Activated B cell treated with CpG ODN at 0.5 μM for 24 hours (primary cell): Measurements from ENCODE around the gene PCSK5. TPM values are rescaled to one million over a fixed set of nuclear protein-coding genes. Genes with fewer than 3 reads are reported as not detected.

Source experiments
- ATAC-seq: fragments of 200-7000 bp; cut with Tn5 transposase; one replicate; pipeline ENCODE4 v1.10.0; 2021; ENCODE audit warnings: low read depth, mild to moderate bottlenecking, moderate library complexity
- CTCF ChIA-PET: fragments of 350-600 bp; sonication (Branson Sonifier 250); formaldehyde crosslinking; loops from one replicate; lab custom pipeline; 2021; ENCODE audit warnings: antibody characterized with exemption; lab: Charles Lee
- POLR2A ChIA-PET: fragments of 350-600 bp; sonication (Branson Sonifier 250); formaldehyde crosslinking; loops from one replicate; lab custom pipeline; 2021; ENCODE audit warnings: antibody characterized with exemption; lab: Charles Lee
- DNase-seq: peaks from one replicate; pipeline ENCODE4 v3.0.0; 2022
- H3K27ac Mint-ChIP-seq: one replicate; pipeline ENCODE4 v1.8.0; 2020; ENCODE audit warnings: mixed read lengths
- H3K27me3 Mint-ChIP-seq: one replicate; pipeline ENCODE4 v1.8.0; 2021; ENCODE audit warnings: mixed read lengths
- H3K36me3 Mint-ChIP-seq: one replicate; pipeline ENCODE4 v1.8.0; 2021; ENCODE audit warnings: low read depth, mixed read lengths
- H3K4me1 Mint-ChIP-seq: one replicate; pipeline ENCODE4 v1.8.0; 2021; ENCODE audit warnings: mixed read lengths
- H3K4me3 Mint-ChIP-seq: one replicate; pipeline ENCODE4 v1.8.0; 2020; ENCODE audit warnings: mild to moderate bottlenecking, mixed read lengths
- H3K9me3 Mint-ChIP-seq: one replicate; pipeline ENCODE4 v1.8.0; 2020; ENCODE audit warnings: mixed read lengths
- intact Hi-C: fragments of 100-400 bp; cut with micrococcal nuclease; formaldehyde crosslinking; loops from one replicate; pipeline ENCODE4 v1.15.1; 2024
- total RNA-seq: library from RNA; stranded (reverse); gene quantifications from 2 replicates; pipeline ENCODE4 v1.2.3, GENCODE V29; 2022
- TF ChIP-seq, protein P1 (sequence below): fragments of 200-600 bp; IDR thresholded peaks from one replicate; pipeline ENCODE4 v1.8.0; 2022; ENCODE audit warnings: antibody characterized with exemption, mild to moderate bottlenecking

The PCSK5 gene
- total RNA-seq, 1 donor from 2014 or later, result not detected

GRCh38 chr9:76310577-76310976 is 420.1 kb downstream of the PCSK5 start:
- intact Hi-C loops, result no loop called here
- POLR2A ChIA-PET, result no interaction called here
- no peak overlapping the region for H3K27ac Mint-ChIP-seq
- H3K36me3 Mint-ChIP-seq, result no peaks in the 10 kb centered on the region
- H3K27me3 Mint-ChIP-seq, result peaks cover 7% of the 10 kb centered on the region
- no peak overlapping the region for H3K4me3 Mint-ChIP-seq
- TF ChIP-seq, protein P1, sequence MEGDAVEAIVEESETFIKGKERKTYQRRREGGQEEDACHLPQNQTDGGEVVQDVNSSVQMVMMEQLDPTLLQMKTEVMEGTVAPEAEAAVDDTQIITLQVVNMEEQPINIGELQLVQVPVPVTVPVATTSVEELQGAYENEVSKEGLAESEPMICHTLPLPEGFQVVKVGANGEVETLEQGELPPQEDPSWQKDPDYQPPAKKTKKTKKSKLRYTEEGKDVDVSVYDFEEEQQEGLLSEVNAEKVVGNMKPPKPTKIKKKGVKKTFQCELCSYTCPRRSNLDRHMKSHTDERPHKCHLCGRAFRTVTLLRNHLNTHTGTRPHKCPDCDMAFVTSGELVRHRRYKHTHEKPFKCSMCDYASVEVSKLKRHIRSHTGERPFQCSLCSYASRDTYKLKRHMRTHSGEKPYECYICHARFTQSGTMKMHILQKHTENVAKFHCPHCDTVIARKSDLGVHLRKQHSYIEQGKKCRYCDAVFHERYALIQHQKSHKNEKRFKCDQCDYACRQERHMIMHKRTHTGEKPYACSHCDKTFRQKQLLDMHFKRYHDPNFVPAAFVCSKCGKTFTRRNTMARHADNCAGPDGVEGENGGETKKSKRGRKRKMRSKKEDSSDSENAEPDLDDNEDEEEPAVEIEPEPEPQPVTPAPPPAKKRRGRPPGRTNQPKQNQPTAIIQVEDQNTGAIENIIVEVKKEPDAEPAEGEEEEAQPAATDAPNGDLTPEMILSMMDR, result no peak
- no peaks in the 10 kb centered on the region for H3K9me3 Mint-ChIP-seq
- no peaks in the 10 kb centered on the region for H3K4me1 Mint-ChIP-seq
- DNase-seq (no peak), ATAC-seq (no peak)
- CTCF ChIA-PET, result no interaction called here

DNA sequence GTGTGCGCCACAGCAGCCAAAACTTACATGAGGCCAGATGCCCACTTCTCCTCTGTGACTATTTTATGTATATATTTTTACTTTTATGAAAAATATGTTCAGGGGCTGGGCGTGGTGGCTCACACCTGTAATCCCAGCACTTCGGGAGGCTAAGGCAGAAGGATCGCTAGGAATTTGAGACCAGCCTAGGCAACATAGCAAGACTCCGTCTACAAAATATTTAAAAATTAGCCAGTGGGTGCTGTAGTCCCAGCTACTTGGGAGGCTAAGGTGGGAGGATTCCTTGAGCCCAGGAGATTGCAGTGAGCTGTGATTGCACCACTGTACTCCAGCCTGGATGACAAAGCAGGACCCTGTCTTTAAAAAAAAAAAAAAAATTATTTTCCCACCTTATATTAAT is 420.5 kb downstream of the PCSK5 start:
- CTCF ChIA-PET, result no interaction called here

DNA sequence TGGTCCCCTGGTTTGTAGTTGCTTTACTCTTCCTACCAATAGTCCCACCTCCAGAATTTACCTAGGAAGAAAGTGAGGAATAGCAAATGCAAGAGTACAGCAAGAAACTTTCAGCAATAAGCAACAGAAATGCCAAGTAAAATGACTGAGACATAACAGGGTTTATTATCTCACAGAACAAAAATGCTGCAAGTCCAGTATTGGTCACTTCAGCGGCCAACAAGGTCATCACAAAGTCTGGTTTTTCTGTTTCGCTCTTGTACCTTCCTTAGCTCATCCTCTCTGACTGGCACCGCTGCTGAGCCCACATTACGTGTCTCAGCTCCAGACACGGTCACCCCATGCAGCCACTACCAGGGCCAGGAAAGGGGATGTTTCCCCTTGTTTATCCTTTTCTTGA is 421.1 kb downstream of the PCSK5 start:
- DNase-seq (no peak), ATAC-seq (no peak)
- TF ChIP-seq, protein P1, result no peak
- H3K27me3 Mint-ChIP-seq, result peaks cover 7% of the 10 kb centered on the region
- no peaks in the 10 kb centered on the region for H3K4me1 Mint-ChIP-seq
- no peak overlapping the region for H3K4me3 Mint-ChIP-seq
- H3K9me3 Mint-ChIP-seq, result no peaks in the 10 kb centered on the region
- ChIA-PET POLR2A (no interaction called here), CTCF (no interaction called here)
- intact Hi-C loops, result no loop called here
- no peak overlapping the region for H3K27ac Mint-ChIP-seq
- H3K36me3 Mint-ChIP-seq, result no peaks in the 10 kb centered on the region

More for the DNA sequence above, 420.5 kb downstream of the PCSK5 start:
- no peaks in the 10 kb centered on the region for H3K9me3 Mint-ChIP-seq
- H3K4me1 Mint-ChIP-seq, result no peaks in the 10 kb centered on the region
- no peak overlapping the region for H3K4me3 Mint-ChIP-seq
- intact Hi-C loops, result no loop called here
- TF ChIP-seq, protein P1, result no peak
- POLR2A ChIA-PET, result no interaction called here
- H3K27ac Mint-ChIP-seq, result no peak overlapping the region
- ATAC-seq, result no peak
- no peak for DNase-seq
- peaks cover 7% of the 10 kb centered on the region for H3K27me3 Mint-ChIP-seq
- H3K36me3 Mint-ChIP-seq, result no peaks in the 10 kb centered on the region

DNA sequence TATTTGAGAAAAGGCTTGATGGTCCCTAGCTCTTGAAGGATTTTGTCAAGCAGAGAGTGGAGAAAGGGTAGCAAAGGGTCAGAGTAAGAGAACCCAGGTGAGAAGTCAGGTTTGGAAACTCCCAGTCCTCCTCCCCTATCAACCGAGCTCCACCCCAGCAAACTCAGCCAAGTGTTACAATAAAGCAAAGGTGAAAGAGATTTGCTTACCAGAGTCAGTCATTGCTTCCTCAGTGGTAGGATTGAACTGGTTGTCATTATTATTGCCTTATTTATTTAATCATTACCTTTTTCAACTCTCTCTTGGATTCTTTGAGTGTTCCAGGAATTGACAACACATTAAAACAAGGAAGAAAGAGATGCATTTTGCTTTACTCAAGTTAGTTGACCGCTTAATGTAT is 423.3 kb downstream of the PCSK5 start:
- Mint-ChIP-seq H3K4me1 (no peaks in the 10 kb centered on the region), H3K27me3 (no peaks in the 10 kb centered on the region), H3K36me3 (no peaks in the 10 kb centered on the region), H3K27ac (no peak overlapping the region), H3K4me3 (no peak overlapping the region), H3K9me3 (no peaks in the 10 kb centered on the region)
- ATAC-seq, result no peak
- TF ChIP-seq, protein P1, result no peak
- DNase-seq, result no peak
- intact Hi-C loops, result no loop called here
- POLR2A ChIA-PET, result no interaction called here
- CTCF ChIA-PET, result interaction anchor here (1.2 to 2.2 kb wide), 2 partner anchors 10 to 11 kb away, joined by 5 to 6 read pairs; no protein-coding TSS in a partner anchor

- CTCF ChIA-PET, result interaction anchor here (2.2 kb wide), 1 partner anchor 10 kb away, joined by 6 read pairs; no protein-coding TSS in a partner anchor
- ATAC-seq (no peak), DNase-seq (no peak)
- Mint-ChIP-seq H3K27me3 (no peaks in the 10 kb centered on the region), H3K4me3 (no peak overlapping the region), H3K4me1 (no peaks in the 10 kb centered on the region), H3K27ac (no peak overlapping the region), H3K9me3 (no peaks in the 10 kb centered on the region), H3K36me3 (no peaks in the 10 kb centered on the region)
- TF ChIP-seq, protein P1, result no peak
- intact Hi-C loops, result no loop called here
- POLR2A ChIA-PET, result no interaction called here
Measured at GRCh38 chr9:76314321-76314720, 423.8 kb downstream of the PCSK5 start.
